HEK293 (cell line): Measurements from ENCODE around the gene MYO1E.

ENCODE experiments used
- CTCF ChIP-seq: fragments of 450-650 bp; formaldehyde crosslinking; IDR thresholded peaks from 2 replicates; pipeline ENCODE4 v1.5.1; 2016; ENCODE audit warnings: missing biosample characterization, missing genetic modification characterization
- PRDM6 ChIP-seq: fragments of 450-650 bp; formaldehyde crosslinking; IDR thresholded peaks from 2 replicates; pipeline ENCODE4 v1.5.1; 2017; ENCODE audit warnings: missing biosample characterization, missing genetic modification characterization
- SALL2 ChIP-seq: fragments of 450-650 bp; formaldehyde crosslinking; IDR thresholded peaks from 2 replicates; pipeline ENCODE4 v1.5.0; 2017; ENCODE audit warnings: missing biosample characterization, mild to moderate bottlenecking, missing genetic modification characterization, borderline replicate concordance
- YY1 ChIP-seq: fragments of 450-650 bp; formaldehyde crosslinking; IDR thresholded peaks from 2 replicates; pipeline ENCODE4 v1.5.1; 2018; ENCODE audit warnings: missing biosample characterization, missing genetic modification characterization
- ZBTB20 ChIP-seq: fragments of 450-650 bp; formaldehyde crosslinking; IDR thresholded peaks from 2 replicates; pipeline ENCODE4 v1.5.1; 2016; ENCODE audit warnings: missing biosample characterization, missing genetic modification characterization
- ZBTB44 ChIP-seq: fragments of 450-650 bp; IDR thresholded peaks from 2 replicates; pipeline ENCODE4 v1.5.1; 2018; ENCODE audit warnings: missing biosample characterization, mild to moderate bottlenecking, missing genetic modification characterization
- ZNF280D ChIP-seq: fragments of 450-650 bp; formaldehyde crosslinking; IDR thresholded peaks from 2 replicates; pipeline ENCODE4 v1.5.1; 2016; ENCODE audit warnings: missing biosample characterization, missing genetic modification characterization
- ZNF350 ChIP-seq: fragments of 450-650 bp; formaldehyde crosslinking; IDR thresholded peaks from 2 replicates; pipeline ENCODE4 v1.5.0; 2017; ENCODE audit warnings: missing biosample characterization, mild to moderate bottlenecking, missing genetic modification characterization
- ZNF423 ChIP-seq: fragments of 450-650 bp; formaldehyde crosslinking; IDR thresholded peaks from 2 replicates; pipeline ENCODE4 v1.5.1; 2016; ENCODE audit warnings: missing biosample characterization, missing genetic modification characterization
- ZNF433 ChIP-seq: fragments of 450-650 bp; formaldehyde crosslinking; IDR thresholded peaks from 2 replicates; pipeline ENCODE4 v1.5.1; 2016; ENCODE audit warnings: missing biosample characterization, missing genetic modification characterization, low read depth
- ZNF776 ChIP-seq: fragments of 450-650 bp; formaldehyde crosslinking; IDR thresholded peaks from 2 replicates; pipeline ENCODE4 v1.5.0; 2017; ENCODE audit warnings: missing biosample characterization, missing genetic modification characterization, borderline replicate concordance

GRCh38 chr15:59232476-59232875 lies 140.2 kb downstream of the MYO1E start:
- TF ChIP-seq CTCF (tag by site-specific recombination) (no peak), ZNF423 (tag by site-specific recombination) (no peak), ZNF433 (tag by site-specific recombination) (no peak), ZNF776 (no peak), YY1 (tag by site-specific recombination) (no peak), SALL2 (no peak), ZNF280D (tag by site-specific recombination) (no peak), PRDM6 (tag by site-specific recombination) (no peak), ZBTB20 (no peak), ZNF350 (tag by site-specific recombination) (no peak), ZBTB44 (no peak)
